Measurements from ENCODE around the gene VTN.

Gene VTN

DNA sequence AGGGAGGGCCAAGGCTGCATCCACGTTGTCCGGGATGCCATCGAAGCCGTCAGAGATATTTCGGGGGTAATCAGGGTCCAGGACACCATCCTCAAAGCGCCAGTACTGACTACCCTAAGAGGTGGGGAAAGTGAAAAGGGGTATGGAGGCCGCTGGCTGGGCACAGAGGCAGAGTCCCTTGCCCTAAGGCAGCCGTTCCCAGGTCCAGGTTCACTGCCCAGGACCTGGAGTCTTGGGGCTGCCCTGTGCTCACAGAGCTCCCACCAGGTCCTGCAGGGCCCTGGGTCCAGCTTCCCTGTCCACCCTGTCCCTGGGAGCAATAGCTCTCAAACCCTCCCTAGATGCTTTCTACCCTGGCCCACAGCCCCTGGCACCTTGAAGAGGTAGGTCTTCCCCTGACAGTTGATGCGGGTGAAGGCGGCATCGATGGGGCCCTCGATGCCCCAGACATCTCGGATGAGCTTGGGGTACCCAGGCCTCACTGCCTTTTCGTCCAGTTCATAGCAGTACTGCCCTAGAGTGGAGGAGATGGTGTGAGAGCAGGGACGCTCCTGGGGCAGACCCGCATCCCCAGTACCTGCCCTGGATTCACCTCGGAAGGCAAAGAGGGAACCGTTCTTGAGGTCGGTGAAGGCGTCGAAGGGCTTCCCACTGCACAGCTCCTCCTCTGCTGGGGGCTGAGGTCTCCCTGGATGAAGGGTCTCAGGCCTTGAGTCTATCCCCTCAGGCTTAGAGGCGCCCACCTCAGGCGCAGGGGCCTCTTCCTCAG, 1.0 kb downstream of the VTN start:
- no peak for DNase-seq (ENCODE audit: low spot score)

DNA sequence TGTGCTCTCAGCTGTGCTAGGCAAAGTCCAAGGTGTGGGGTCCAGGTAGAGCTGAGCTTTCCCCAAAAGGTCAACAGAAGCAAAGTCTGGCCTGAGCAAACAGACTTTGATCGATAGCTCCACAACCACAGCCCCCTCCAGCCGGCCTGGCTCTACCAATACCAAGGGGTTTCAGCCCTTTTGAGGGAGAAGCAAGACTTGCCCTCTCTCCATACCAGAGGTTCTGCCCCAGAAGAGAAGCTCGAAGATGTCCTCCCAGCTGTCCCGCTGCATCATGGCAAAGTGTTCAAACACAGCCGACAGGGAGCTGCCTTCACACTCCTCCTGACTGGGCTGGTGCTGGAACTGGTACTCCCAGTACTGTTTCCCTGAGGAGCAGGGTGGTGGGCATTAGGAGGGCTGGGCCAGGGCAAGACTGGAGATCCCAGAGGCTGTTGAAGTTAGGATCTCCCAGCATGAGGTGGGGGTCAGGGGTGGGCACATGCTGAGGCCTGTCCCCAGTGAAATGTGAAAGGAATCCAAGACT, 1.7 kb downstream of the VTN start:
- DNase-seq (ENCODE audit: low spot score) = no peak

DNA sequence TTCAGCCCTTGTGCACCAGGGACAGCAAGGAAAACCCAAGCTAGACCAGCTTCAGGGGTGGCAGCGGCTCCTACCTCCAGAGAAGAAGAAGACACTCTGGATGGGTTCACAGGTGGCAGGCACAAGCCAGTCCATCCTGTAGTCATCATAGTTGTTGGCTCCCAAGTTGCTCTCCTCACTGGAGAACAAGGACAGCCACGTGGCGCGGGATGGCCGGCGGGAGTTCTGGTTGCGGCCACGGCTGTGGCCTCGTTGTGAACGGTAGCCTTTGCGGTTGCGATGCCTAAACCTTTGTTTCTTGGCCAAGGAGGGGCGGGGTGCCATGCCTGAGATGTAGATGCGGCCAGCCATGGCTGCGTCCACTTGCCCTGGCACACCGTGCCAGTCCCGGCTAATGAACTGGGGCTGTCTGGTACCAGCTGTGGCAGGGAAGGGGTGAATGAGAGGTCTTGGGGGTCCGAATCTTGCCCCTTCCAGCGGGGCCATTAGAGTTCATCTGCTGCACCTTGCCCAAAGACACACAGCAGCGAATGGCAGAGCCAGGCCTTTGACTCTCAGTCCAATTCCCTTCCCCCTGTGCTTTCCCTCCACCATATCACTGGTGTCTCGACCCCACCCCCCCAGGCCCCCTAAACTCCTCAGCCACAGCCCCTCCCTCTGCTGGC, 2.3 kb downstream of the VTN start:
- DNase-seq (ENCODE audit: low spot score) = no peak

DNA sequence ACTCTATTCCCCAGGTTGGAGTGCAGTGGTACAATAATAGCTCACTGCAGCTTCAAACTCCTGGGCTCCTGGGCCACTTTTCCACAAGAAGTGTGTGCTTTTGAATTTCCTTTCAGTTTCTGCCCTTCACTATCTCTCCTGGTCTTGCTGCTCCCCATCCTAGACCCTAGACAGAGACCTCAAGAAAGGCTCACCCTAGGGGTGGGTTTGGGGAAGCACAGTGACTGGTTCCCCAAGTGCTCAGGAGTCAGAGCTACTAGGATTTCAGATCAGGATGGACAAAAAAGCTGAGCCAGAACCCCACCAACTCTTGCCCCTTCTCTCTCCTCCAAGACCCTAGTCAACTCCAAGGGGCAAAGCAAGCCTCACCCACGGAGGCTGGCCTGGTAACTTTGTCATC, 3.5 kb downstream of the VTN start:
- no peak for DNase-seq (ENCODE audit: low spot score)

DNA sequence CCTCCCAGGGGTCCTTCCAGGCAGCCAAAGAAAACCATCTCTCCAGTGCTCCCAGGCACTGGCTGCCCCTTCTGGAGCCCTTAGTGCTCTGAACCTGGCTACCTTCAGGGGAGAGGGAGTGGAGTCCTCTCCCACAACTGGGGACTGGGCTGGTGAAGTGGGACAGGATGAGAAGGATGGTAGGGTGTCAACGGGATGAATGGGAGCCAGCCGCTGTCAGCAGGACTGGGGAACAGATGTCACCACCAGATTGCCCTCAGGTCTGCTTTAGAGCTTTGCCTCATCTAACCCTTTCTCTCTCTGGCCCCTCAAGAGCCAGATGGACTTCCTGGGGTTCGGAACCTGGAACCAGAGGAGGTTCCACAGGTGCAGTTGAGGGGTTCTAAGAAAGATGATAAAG, 4.6 kb downstream of the VTN start:
- no peak for DNase-seq (ENCODE audit: low spot score)

DNA sequence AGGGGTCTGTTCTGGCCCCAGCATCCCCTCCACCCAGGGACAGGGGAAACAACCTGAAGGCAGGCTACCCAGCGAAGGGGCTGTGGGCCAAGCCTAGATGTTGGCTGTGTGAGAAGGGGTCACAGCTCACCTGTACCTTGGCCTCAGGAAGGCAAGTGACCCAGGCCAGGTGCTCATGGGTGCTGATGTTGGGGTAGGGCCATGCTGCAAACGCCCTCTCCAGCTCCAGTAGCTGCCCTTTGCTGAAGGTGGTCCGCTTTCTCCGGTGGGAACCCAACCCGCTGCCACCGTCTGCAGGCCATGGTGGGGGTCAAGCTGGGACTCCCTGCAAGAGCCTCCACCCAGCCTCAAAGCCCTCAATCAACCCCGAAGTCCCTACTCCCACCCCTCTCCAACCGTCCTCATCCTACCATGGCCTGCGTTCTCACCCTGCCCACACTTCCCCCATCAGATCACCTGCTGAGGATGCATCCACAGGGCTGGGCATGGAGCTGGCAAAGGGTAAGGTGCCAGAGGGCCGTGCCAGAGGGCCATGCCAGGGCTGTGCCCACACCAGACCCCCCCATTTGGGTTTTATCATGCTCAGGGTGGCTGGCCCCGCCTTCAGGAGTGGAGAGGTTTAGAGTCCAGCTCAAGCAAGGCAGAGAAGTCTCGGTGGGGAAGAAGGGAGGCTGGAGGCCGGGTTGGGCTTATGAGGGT, 5.3 kb downstream of the VTN start, which contains the start of gene SEBOX:
Gene SEBOX, minus strand, starts transcription at position 535 of the 699 bp plus-strand sequence. Its CDS starts 48 bp downstream, at position 487.
- no peak for DNase-seq (ENCODE audit: low spot score)

DNA sequence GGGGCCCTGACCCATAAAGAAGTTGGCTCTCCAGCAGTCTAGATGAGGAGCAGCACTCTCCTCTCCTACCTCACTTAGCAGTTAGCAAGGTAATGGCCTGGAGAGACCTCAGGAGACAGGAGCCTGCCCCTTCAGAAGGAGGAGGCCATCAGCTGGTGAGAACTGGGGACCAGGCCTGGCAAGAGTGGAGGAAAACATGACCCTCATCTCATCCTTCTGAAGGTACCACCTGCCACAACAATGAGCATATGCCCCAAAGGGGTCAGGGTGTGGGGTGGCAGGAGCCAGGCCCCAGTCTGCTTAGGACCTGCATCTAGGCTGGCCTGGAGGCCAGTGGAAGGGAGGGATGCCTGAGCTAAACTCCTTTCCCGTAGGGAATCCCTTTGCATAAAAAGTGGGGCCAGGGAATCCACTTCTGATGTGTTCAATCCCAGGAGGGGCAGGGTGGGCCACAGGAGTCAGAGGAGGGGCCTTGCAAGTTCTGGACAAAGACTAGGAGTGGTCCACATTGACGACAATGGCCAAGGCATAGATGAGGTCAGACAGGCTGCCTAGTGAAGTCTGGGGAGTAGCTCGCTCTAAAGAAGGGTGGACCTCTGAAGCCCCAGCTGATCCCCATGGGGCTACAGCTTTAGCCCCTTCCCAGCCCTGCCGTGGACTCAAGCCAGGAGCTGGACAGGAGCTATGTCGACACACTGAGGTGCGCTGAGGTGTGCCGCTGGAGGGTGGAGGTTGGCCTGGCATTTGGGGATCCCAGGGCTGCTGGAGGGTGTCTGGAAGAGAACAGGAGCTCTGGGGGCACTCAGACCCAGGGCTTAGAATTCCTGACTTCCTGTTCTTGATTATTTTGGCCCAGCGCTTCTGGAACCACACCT, 6.1 kb downstream of the VTN start:
- no peak for DNase-seq (ENCODE audit: low spot score)

DNA sequence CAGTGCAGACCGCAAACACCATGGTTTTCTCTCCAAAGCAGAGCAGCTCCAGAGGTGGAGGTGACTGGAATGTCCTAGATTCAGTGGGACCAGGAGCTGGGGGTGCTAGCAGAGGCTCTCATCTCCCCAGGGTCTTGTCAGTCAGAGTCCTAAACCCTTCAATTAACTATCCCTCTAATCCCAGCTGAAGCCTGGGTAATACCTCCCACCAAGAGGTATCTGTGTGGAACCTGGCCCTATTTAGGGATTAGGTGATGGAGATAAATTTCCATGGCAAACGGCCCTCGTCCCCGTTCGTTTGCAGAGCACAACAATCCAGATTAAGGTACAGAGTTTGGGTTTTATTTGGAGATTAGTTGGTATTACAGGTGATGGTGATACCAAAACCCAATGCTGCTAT, 6.9 kb downstream of the VTN start:
- no peak for DNase-seq (ENCODE audit: low spot score)

DNA sequence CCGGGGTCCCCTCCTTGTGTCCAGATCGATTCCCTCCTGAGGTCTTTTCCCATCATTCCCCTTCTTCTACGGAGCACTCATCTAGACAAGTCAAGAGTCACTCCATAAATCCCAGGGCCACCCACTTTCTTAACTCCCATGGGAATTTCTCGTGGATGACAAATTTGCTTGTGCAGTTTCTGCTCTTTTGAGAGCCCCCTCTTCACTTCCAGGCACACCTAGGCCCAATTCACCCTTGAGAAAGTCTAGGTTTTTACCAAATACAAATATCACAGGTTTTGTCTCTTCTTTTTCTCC, 12.3 kb downstream of the VTN start:
- no peak for DNase-seq (ENCODE audit: low spot score)

DNA sequence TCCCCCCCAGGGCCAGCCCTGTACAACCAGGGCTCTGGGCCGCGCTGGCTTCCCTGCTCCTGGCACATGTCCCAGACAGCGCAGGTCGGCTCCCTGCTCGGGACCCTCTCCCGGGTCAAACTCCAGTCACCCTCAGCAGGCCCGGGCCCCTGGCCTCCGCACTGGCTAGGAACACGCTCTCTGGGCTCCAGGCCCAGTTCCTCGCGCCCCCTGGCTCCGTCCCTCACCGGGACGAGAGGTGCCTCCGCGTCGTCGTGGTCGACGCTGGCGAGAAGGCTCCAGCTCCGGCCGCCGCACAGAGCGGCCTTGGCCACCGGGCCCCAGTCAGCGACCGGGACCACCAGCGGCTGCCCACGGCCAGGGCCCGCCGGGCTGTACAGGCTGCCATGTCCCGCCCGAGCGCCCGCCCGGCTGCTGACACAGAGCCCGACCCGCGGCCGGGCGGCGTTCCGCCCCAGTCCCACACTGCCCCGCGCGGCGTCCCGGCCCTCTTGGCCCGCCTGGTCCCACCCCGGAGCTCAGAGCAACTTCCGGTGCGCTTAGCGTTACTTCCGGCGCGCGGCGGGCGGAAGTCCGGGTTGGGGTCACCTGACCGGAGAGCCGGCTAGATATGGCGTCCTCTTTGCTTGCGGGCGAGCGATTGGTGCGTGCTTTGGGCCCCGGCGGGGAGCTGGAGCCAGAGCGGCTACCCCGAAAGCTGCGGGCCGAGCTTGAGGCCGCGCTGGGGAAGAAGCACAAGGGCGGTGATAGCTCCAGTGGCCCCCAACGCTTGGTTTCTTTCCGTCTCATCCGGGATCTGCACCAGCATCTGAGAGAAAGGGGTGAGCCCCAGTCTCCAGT, 12.8 kb downstream of the VTN start, which contains the start of gene POLDIP2:
Gene POLDIP2, minus strand, starts transcription at position 467 of the 840 bp plus-strand sequence. Its CDS starts 79 bp downstream, at position 388.
- DNase-seq (ENCODE audit: low spot score) = peak; percentile 96

DNA sequence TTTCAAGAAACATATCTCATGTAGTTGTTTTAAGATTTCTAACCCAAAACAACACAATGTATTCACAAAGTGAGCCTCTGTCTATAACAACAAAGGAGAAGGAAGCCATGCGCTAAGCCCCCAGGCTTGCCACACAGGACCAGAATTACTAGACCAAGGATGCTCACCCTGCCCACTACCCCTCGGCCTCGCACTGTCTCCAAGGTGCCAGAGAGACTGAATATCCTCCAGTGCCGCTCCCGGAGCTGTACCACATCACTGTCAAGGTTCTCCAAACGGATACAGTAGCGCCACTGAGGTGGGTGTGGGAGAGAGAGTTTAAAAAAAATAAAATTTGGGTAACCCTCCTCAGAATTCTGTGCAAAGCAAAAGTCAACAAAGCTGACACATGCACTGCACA, 19.8 kb downstream of the VTN start:
- no peak for DNase-seq (ENCODE audit: low spot score)

DNA sequence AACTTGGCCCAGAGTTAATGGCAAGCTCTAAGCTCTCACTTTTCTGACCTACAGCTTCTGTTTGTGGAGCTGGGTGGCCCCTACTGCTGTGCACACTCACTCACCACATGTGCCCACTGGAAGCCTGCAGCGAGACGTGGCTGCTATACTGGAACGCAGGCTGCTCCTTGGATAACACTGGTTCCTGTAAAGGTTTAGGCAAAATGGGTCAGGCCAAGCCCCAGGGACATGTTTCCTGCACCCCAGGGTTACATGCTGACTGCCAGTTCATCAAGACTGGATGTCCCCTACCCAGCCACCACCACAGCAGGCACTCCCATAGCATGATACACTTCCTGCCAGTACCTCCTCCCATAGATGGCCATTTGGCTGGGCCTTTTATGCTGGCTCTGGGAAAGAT, 21.1 kb downstream of the VTN start:
- DNase-seq (ENCODE audit: low spot score) = no peak

DNA sequence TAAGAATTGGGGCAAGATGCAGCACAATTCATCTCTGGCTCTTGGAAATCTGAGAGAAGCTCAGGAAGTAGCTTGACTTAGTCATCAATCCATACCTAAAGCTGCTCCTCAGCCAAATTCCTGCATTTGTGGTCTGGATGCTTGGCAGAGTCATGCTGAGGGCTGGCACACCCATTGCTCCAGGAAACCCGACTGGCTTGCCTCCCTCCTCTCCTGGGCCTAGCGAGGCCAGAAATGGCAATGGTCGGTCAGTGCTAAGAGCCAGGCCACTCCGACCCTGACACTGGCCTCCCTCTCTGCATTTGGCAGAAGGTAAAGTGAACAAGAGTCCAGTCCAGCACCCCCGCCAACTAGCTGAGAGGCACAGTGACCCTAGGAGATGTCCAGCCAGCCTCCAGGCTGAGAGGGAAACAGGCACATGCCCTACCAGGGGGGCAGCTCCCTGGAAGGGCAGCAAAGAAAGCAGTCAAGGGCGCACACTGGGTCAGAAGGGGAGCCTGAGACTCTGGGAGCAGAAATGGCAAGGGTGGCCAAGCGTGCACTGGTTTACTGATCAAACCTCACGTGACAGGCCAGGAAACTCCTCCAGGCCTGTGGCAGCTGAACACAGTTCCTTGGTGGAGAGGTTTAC, 22.7 kb downstream of the VTN start:
- DNase-seq (ENCODE audit: low spot score) = no peak

DNA sequence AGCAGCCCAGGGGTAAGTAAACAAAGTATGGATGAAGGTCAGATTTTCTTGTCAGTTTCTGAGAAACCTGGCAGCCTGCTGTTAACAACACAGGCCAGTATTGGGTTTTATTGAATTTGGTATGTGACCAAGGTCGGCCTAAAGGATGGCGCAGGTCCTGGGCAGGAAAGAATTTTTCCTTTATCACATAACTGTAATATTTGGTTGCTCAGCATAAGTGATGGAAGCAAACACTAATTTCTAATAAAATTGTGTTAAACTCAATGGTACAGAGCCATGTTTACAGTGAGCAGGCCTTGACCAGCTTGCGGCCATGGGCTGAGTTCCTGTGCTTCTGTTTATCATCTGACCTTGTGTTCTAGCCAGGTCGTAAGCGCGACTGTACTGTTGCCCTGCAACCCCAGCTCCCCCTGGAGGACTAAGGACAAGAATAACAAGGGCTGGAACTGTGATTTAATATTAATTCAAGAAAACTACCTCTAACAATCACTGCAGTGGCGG, 23.3 kb downstream of the VTN start:
- no peak for DNase-seq (ENCODE audit: low spot score)

DNA sequence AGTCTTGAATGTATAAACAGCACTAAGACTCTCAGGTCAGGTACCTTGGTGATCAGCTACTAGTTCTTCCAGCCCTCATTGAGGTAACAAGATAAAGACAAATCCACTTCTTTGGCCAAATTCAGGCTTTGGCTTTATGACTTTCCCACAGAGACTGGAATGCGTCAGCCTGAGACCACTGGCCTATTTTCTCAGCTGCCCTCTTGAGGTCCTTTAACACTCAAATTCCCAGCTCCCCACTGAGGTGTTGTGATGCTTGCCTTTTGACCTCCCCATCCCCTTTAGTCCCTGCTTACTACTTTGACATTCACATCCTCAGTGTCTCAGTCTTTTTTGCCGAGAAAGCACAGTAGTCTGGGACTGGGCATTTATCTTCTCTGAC, 23.9 kb downstream of the VTN start:
- no peak for DNase-seq (ENCODE audit: low spot score)

DNA sequence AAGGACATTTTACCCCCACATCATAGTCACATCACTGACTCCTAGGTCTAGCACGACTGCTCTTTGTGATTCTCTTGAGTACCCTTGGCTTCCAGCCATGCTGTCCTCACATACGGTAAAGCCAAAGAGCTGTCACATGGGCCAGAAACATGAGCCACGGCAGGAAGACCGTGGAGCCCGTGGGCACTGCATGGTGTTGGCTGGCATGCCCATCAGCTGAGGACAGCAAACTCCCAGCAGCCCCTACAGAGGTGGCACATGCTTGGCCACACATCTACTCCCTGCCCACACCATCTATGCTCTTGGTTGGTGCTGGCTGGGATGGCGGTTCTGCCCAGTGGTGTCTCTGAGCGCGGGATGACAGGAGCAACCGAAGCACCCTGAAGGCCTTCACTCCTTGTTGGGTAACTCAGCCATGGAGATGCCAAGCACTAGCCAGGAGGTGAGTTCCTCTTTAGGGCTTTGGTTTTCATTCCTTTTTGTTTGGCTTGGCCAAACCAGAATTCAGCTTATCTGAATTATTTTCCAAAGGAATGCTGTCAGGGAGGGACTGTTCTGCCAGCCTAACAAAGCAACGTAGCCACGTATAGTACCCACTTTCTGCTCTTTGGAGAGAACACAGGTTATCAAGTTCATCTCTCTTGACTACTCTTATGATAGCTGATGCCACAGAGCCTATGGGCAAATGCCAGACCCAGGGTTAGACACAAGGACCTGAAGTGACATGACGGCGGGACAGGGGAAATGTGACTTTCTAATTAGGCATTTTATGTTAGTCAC, 24.5 kb downstream of the VTN start:
- DNase-seq (ENCODE audit: low spot score) = no peak

DNA sequence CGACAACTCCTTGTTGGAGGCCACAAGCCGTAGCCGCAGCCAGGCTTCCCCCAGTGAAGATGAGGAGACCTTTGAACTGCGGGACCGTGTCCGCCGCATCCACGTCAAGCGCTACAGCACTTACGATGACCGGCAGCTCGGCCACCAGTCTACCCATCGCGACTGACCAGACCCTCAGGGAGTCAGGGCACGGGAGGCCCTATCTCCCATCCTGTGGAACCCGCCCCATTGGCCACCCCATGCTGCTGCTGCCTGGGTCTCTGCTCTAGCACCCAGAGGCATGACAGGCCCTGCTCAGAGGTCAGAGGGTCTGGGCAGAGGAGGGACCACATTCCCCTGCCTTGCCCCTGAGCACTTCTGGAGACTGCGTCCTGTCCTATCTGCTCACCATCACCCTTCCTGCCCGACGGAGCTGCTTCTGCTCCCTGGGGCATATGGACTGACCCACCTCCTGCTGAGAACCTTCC, 25.6 kb downstream of the VTN start:
- no peak for DNase-seq (ENCODE audit: low spot score)

DNA sequence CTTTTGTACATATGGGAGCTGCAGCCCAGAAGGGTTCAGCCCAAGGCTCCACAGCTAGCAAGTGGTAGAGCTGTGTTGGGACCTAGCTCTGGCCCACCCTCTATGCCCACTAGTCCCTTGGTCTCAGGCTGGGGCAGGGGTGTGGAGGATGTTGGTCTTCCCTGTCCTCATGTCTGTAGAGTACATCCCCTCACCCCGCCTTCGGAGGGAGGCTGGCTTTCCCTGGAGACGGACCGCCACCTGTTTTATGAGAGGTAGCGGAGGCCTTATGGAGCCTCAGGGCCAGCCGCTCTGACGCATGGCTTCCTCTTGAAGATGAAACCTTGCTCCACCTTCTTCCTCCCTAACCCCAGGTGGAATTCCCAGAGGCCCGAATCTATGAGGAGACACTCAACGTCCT, 26.1 kb downstream of the VTN start:
- DNase-seq (ENCODE audit: low spot score) = no peak

DNA sequence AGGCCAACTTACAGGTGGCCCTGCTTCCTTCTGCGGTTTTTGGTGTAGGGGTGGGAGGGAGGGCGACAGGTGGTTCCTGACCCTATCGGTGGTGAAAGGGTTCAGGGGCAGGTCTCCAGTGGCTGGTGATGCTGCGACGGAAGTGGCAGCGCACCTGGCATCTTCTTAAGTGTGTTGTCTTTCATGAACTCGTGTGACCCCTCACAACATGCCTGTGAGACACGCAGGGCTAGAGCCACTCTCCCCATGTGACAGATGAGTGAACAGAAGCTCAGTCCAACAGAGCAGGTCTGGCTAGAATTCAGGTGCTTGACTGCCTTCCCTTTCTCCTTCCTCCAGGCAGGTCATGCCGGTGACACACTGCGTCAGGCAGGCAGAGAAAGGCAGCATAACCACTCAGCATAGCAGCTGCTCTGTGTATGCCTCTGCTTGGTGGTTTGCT, 26.6 kb downstream of the VTN start:
- no peak for DNase-seq (ENCODE audit: low spot score)

Measured in CD4-positive, alpha-beta T cell treated with Interleukin-15 for 4 hours (primary cell).